ENCODE measurements around the gene APBB1IP. TPM values are rescaled to one million over a fixed set of nuclear protein-coding genes. Genes with fewer than 3 reads are reported as not detected.

Gene APBB1IP
- total and polyA plus RNA-seq, 2 of the 8 experiments (the other 6 are each of a cell fraction or from before 2014, with no cell fraction given): 0.05 TPM; not detected in 1

DNA sequence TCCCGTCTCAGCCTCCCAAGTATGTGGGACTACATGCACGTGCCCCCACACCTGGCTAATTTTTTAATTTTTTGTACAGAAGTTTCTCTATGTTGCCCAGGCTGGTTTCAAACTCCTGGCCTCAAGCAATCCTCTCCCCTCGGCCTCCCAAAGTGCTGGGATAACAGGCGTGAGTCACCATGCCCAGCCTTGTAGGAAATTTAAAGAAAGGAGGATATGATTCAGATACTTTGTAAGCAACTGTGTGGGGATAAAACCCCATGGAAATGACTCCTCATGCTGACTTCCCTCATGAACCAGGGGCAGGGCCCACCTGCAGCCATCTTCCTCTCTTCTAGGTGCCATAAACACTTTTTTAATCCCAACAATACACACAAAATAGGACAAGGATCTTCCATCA, 50.2 kb downstream of the APBB1IP start:
- no peak overlapping the region for H3K18ac ChIP-seq (ENCODE audit: extremely low read depth, low read length)
- H3K27ac ChIP-seq (ENCODE audit: low read depth, low read length): no peak overlapping the region
- H2BK15ac ChIP-seq (ENCODE audit: low read length): no peak overlapping the region
- no peaks in the 10 kb centered on the region for H3K36me3 ChIP-seq (ENCODE audit: control insufficient read depth in 2 of 4, insufficient read depth in 4 of 4, low read length in 3 of 4)
- H3K56ac ChIP-seq (replicated peaks; ENCODE audit: insufficient read length, low read depth, low read length): no peak overlapping the region
- H2AK5ac ChIP-seq (ENCODE audit: low read depth, low read length): no peak overlapping the region
- DNase-seq (ENCODE audit: low read depth in 1 of 2, low spot score in 2 of 2) (no peak), FAIRE-seq (no peak)
- H4K20me1 ChIP-seq (replicated peaks in 1 of 2; ENCODE audit: control insufficient read depth in 1 of 2, insufficient read depth in 2 of 2, low read length in 2 of 2): no peaks in the 10 kb centered on the region
- H3K4me3 ChIP-seq (ENCODE audit: extremely low read depth in 1 of 4, insufficient read depth in 2 of 4, low read depth in 3 of 4, low read length in 4 of 4): no peak overlapping the region
- no peak overlapping the region for H3K23ac ChIP-seq (ENCODE audit: insufficient read length)
- H3K9ac ChIP-seq (replicated peaks in 1 of 4; ENCODE audit: extremely low read depth in 1 of 4, low read depth in 3 of 4, low read length in 3 of 4): no peak overlapping the region
- H3K79me1 ChIP-seq (ENCODE audit: low read depth, low read length): no peaks in the 10 kb centered on the region
- no peaks in the 10 kb centered on the region for H3K23me2 ChIP-seq (ENCODE audit: low read depth, low read length)
- ChIA-PET CTCF (ENCODE audit: partially characterized antibody) (interaction anchor here (1.5 kb wide), 1 partner anchor 14 kb away, joined by 4 read pairs; no protein-coding TSS in a partner anchor), POLR2A (ENCODE audit: partially characterized antibody) (no interaction called here)
- WGBS, 2 experiments (ENCODE audit: extremely low coverage in 1 of 2, insufficient coverage in 1 of 2, insufficient read length in 1 of 2, insufficient replicate concordance in 2 of 2, low coverage in 1 of 2, low lambda C conversion rate in 2 of 2, missing lambda C conversion rate in 1 of 2): 92% methylated on average over 4 of the region's 4 CpGs; no CpG with 5 or more reads in 1 of the 2 experiments
- H3K14ac ChIP-seq (ENCODE audit: insufficient read length): no peak overlapping the region
- no peak overlapping the region for H2BK20ac ChIP-seq (ENCODE audit: low read length)
- no peaks in the 10 kb centered on the region for H3K27me3 ChIP-seq (replicated peaks in 1 of 4; ENCODE audit: control insufficient read depth in 3 of 4, extremely low read depth in 1 of 4, insufficient read depth in 3 of 4, low read length in 3 of 4)
- H4K8ac ChIP-seq (ENCODE audit: extremely low read depth, insufficient read depth, low read length): no peak overlapping the region
- no peak overlapping the region for H3K4ac ChIP-seq (replicated peaks; ENCODE audit: insufficient read length, low read depth, low read length)
- H3K9me3 ChIP-seq (ENCODE audit: insufficient read depth in 2 of 2, low read depth in 1 of 2, low read length in 1 of 2): peaks cover 0 to 8% of the 10 kb centered on the region in 2 experiments; a peak in 1 of 4 replicates
- no peak overlapping the region for H2BK12ac ChIP-seq (ENCODE audit: low read depth, low read length)
- H3K79me2 ChIP-seq (ENCODE audit: control insufficient read depth in 1 of 2, insufficient read depth in 2 of 2, low read length in 2 of 2): no peaks in the 10 kb centered on the region
- no peak overlapping the region for H2BK120ac ChIP-seq (replicated peaks; ENCODE audit: low read depth, low read length)
- no peak overlapping the region for H4K5ac ChIP-seq (ENCODE audit: insufficient read length, low read depth, low read length)
- H2BK5ac ChIP-seq (ENCODE audit: low read depth, low read length): no peak overlapping the region
- H4K91ac ChIP-seq (replicated peaks; ENCODE audit: insufficient read length, low read length): no peak overlapping the region
- no peak overlapping the region for H2AFZ ChIP-seq (ENCODE audit: low read length)
- H3K4me1 ChIP-seq (replicated peaks in 1 of 4; ENCODE audit: control insufficient read depth in 3 of 4, insufficient read depth in 4 of 4, low read length in 3 of 4): no peaks in the 10 kb centered on the region
- H3K4me2 ChIP-seq (ENCODE audit: insufficient read depth in 1 of 2, low read depth in 2 of 2, low read length in 2 of 2): no peak overlapping the region
- TF ChIP-seq HDAC6 (IDR thresholded peaks at IDR 0.05; ENCODE audit: low read depth, low read length) (no peak), SUZ12 (IDR thresholded peaks at IDR 0.05; ENCODE audit: low read length) (no peak), POLR2AphosphoS5 (IDR thresholded peaks at IDR 0.05; ENCODE audit: low read depth, low read length) (no peak), RFX5 (IDR thresholded peaks at IDR 0.05; ENCODE audit: borderline replicate concordance, low read depth, low read length) (no peak), BCL11A (IDR thresholded peaks at IDR 0.05; ENCODE audit: low read depth in 2 of 2, low read length in 2 of 2) (no peak), EGR1 (IDR thresholded peaks at IDR 0.05; ENCODE audit: borderline replicate concordance, low read depth, low read length) (no peak), SIX5 (IDR thresholded peaks at IDR 0.05; ENCODE audit: low read depth, low read length) (no peak), EZH2 (IDR thresholded peaks at IDR 0.05; ENCODE audit: low read depth, low read length, severe bottlenecking) (no peak), SIRT6 (IDR thresholded peaks at IDR 0.05; ENCODE audit: low read length) (no peak), KDM4A (IDR thresholded peaks at IDR 0.05; ENCODE audit: low read depth, low read length, severe bottlenecking) (no peak), CREB1 (IDR thresholded peaks at IDR 0.05) (no peak)

Measured in H1 (cell line).